ENCODE measurements around the gene MED13.

The MED13 gene

DNA sequence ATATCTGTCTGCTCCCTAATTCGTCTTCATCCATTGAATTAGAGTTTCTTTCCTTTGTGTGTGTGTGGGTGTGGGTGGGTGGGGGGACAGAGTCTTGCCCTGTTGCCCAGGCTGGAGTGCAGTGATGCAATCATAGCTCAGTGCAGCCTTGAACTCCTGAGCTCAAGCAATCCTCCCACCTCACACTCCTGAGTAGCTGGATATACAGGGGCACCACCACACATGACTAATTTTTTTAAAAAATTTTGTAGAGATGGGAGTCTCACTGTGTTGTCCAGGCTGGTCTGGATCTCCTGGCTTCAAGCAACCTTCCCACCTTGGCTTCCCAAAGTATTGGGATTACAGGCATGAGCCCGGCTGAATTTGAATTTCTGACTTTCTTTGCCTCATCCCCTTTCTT lies 34.5 kb upstream of the MED13 start:
- no peak overlapping the region for H3K4me3 ChIP-seq (ENCODE audit: low read depth in 1 of 2, low read length in 2 of 2)
- H3K27ac ChIP-seq (ENCODE audit: low read length) = no peak overlapping the region
- no peaks in the 10 kb centered on the region for H3K36me3 ChIP-seq (ENCODE audit: control insufficient read depth in 1 of 2, insufficient read depth in 2 of 2, low read length in 2 of 2)
- H3K9me3 ChIP-seq (ENCODE audit: control insufficient read depth in 1 of 2, low read length in 2 of 2) = no peaks in the 10 kb centered on the region
- no peaks in the 10 kb centered on the region for H3K27me3 ChIP-seq (ENCODE audit: low read depth, low read length)
- H3K4me1 ChIP-seq (ENCODE audit: control insufficient read depth in 1 of 2, insufficient read depth in 2 of 2, low read length in 2 of 2) = peaks cover 0 to 4% of the 10 kb centered on the region in 2 donors

DNA sequence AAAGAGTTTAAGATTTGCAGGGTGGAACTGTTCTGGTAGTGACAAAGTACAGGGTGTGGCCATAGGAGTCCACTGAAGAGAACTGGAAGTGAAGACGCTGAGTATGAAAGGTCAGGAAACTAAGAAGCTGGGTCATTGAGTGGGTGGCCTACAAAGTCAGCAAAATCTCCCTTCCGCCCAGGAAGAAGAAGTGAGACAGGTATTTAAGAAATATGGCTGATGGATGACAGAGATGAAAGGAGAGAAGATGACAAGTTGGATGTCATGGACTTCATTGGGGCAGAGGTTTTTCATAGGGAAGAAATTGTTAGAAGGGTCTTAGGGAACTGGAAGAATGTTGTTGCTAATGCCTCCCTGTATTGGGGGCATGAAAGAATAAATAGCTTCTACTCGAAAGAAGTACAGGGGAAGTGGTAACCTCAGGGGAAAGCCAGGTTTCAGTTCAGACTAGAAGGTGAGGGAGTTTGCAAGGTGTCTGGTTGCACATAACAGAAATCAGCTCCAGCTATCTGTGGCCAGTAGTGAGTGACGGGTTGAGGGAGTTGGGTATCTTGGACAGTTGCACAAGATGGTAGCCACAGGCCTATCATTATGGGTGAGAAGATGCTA lies 33.6 kb upstream of the MED13 start:
- Histone ChIP-seq H3K27ac (ENCODE audit: low read length) (no peak overlapping the region), H3K9me3 (ENCODE audit: control insufficient read depth in 1 of 2, low read length in 2 of 2) (no peaks in the 10 kb centered on the region), H3K4me1 (ENCODE audit: control insufficient read depth in 1 of 2, insufficient read depth in 2 of 2, low read length in 2 of 2) (peaks cover 4 to 6% of the 10 kb centered on the region in 2 donors), H3K27me3 (ENCODE audit: low read depth, low read length) (no peaks in the 10 kb centered on the region), H3K36me3 (ENCODE audit: control insufficient read depth in 1 of 2, insufficient read depth in 2 of 2, low read length in 2 of 2) (no peaks in the 10 kb centered on the region), H3K4me3 (ENCODE audit: low read depth in 1 of 2, low read length in 2 of 2) (no peak overlapping the region)

DNA sequence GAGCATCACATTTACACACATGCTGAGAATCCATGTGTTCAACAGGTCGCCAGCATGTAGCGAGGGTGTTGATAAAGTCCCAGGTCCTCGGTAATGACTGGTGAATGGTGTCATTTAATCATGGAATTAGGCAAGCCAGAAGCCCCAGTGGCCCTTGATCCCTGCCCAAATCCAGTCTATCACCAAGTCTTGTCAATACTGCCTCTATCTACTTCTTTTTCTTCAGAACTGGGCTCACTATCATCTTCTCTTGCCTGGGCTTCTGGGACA lies 31.3 kb upstream of the MED13 start:
- Histone ChIP-seq H3K27me3 (ENCODE audit: low read depth, low read length) (no peaks in the 10 kb centered on the region), H3K9me3 (ENCODE audit: control insufficient read depth in 1 of 2, low read length in 2 of 2) (no peaks in the 10 kb centered on the region), H3K27ac (ENCODE audit: low read length) (no peak overlapping the region), H3K4me3 (ENCODE audit: low read depth in 1 of 2, low read length in 2 of 2) (no peak overlapping the region), H3K36me3 (ENCODE audit: control insufficient read depth in 1 of 2, insufficient read depth in 2 of 2, low read length in 2 of 2) (no peaks in the 10 kb centered on the region), H3K4me1 (ENCODE audit: control insufficient read depth in 1 of 2, insufficient read depth in 2 of 2, low read length in 2 of 2) (peaks cover 4 to 9% of the 10 kb centered on the region in 2 donors)

GRCh38 chr17:62094175-62094574 lies 29.1 kb upstream of the MED13 start:
- peaks cover 4 to 9% of the 10 kb centered on the region in 2 donors for H3K4me1 ChIP-seq (ENCODE audit: control insufficient read depth in 1 of 2, insufficient read depth in 2 of 2, low read length in 2 of 2)
- no peaks in the 10 kb centered on the region for H3K27me3 ChIP-seq (ENCODE audit: low read depth, low read length)
- H3K36me3 ChIP-seq (ENCODE audit: control insufficient read depth in 1 of 2, insufficient read depth in 2 of 2, low read length in 2 of 2) = no peaks in the 10 kb centered on the region
- H3K27ac ChIP-seq (ENCODE audit: low read length) = no peak overlapping the region
- no peaks in the 10 kb centered on the region for H3K9me3 ChIP-seq (ENCODE audit: control insufficient read depth in 1 of 2, low read length in 2 of 2)
- H3K4me3 ChIP-seq (ENCODE audit: low read depth in 1 of 2, low read length in 2 of 2) = no peak overlapping the region

GRCh38 chr17:62093188-62094155 lies 28.4 kb upstream of the MED13 start:
- Histone ChIP-seq H3K9me3 (ENCODE audit: control insufficient read depth in 1 of 2, low read length in 2 of 2) (no peaks in the 10 kb centered on the region), H3K27me3 (ENCODE audit: low read depth, low read length) (no peaks in the 10 kb centered on the region), H3K4me1 (ENCODE audit: control insufficient read depth in 1 of 2, insufficient read depth in 2 of 2, low read length in 2 of 2) (peaks cover 0 to 9% of the 10 kb centered on the region in 2 donors), H3K36me3 (ENCODE audit: control insufficient read depth in 1 of 2, insufficient read depth in 2 of 2, low read length in 2 of 2) (no peaks in the 10 kb centered on the region), H3K27ac (ENCODE audit: low read length) (no peak overlapping the region), H3K4me3 (ENCODE audit: low read depth in 1 of 2, low read length in 2 of 2) (no peak overlapping the region)

- peaks cover 0 to 9% of the 10 kb centered on the region in 2 donors for H3K4me1 ChIP-seq (ENCODE audit: control insufficient read depth in 1 of 2, insufficient read depth in 2 of 2, low read length in 2 of 2)
- no peak overlapping the region for H3K27ac ChIP-seq (ENCODE audit: low read length)
- H3K27me3 ChIP-seq (ENCODE audit: low read depth, low read length) = no peaks in the 10 kb centered on the region
- no peak overlapping the region for H3K4me3 ChIP-seq (ENCODE audit: low read depth in 1 of 2, low read length in 2 of 2)
- no peaks in the 10 kb centered on the region for H3K36me3 ChIP-seq (ENCODE audit: control insufficient read depth in 1 of 2, insufficient read depth in 2 of 2, low read length in 2 of 2)
- H3K9me3 ChIP-seq (ENCODE audit: control insufficient read depth in 1 of 2, low read length in 2 of 2) = no peaks in the 10 kb centered on the region
These were observed 27.7 kb upstream of the MED13 start for GRCh38 chr17:62092784-62093183.

- H3K4me3 ChIP-seq (ENCODE audit: low read depth in 1 of 2, low read length in 2 of 2) = no peak overlapping the region
- no peaks in the 10 kb centered on the region for H3K27me3 ChIP-seq (ENCODE audit: low read depth, low read length)
- H3K27ac ChIP-seq (ENCODE audit: low read length) = no peak overlapping the region
- no peaks in the 10 kb centered on the region for H3K36me3 ChIP-seq (ENCODE audit: control insufficient read depth in 1 of 2, insufficient read depth in 2 of 2, low read length in 2 of 2)
- peaks cover 0 to 9% of the 10 kb centered on the region in 2 donors for H3K4me1 ChIP-seq (ENCODE audit: control insufficient read depth in 1 of 2, insufficient read depth in 2 of 2, low read length in 2 of 2)
- H3K9me3 ChIP-seq (ENCODE audit: control insufficient read depth in 1 of 2, low read length in 2 of 2) = no peaks in the 10 kb centered on the region
These were observed 26.7 kb upstream of the MED13 start for GRCh38 chr17:62091804-62092203.

DNA sequence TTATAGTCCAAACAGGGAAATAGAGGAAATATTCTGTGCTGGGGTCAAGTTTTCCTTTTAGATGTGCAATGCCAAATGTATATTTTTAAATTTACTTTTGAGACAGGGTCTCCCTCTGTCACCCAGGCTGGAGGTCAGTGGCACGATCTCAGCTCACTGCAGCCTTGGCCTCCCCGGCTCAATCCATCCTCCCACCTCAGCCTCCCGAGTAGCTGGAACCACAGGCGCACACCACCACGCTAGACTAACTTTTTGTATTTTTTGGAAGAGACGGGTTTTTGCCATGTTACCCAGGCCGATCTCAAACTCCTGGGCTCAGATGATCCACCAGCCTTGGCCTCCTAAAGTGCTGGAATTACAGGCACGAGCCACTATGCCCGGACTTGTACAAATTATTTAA lies 25.8 kb upstream of the MED13 start:
- H3K27me3 ChIP-seq (ENCODE audit: low read depth, low read length) = no peaks in the 10 kb centered on the region
- H3K36me3 ChIP-seq (ENCODE audit: control insufficient read depth in 1 of 2, insufficient read depth in 2 of 2, low read length in 2 of 2) = no peaks in the 10 kb centered on the region
- H3K9me3 ChIP-seq (ENCODE audit: control insufficient read depth in 1 of 2, low read length in 2 of 2) = no peaks in the 10 kb centered on the region
- no peak overlapping the region for H3K4me3 ChIP-seq (ENCODE audit: low read depth in 1 of 2, low read length in 2 of 2)
- no peak overlapping the region for H3K27ac ChIP-seq (ENCODE audit: low read length)
- peaks cover under 1 to 9% of the 10 kb centered on the region in 2 donors for H3K4me1 ChIP-seq (ENCODE audit: control insufficient read depth in 1 of 2, insufficient read depth in 2 of 2, low read length in 2 of 2)

DNA sequence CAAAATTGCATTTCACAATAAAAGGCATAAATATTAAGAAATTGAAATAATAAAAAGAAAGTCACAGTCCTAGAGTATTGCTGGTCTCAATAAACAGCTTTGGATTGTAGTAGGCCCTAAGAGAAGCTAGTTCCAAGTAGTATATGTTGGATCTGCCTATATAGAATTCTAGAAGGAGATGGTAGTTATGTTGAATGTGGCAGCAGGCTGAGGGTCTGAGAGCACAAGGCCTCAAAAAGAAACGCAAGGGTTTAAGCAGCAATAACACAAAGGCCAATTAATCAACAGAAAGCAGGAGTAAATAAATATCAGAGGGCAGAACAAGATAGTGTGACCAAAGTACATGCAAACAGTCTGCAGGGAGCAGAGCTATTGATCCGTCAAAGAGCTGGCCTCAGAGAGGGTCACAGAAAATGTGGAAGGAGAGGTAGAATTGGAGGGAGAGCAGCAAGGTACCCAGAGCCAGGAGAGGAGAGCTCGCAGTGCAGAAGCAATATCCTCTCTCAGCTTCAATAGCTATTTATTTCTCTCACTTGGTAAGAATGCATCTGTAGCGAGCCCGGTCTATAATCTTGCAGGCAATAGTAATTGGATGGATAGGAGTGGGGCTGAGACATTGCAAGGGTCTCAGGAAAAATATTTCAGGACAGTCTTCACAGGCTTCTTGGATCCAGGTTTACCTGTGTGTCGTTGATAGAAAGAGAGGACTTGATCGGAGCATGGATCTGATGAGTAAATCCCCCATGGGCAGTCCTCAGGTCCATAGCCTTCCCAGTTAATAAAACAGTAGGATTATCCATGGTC lies 25.1 kb upstream of the MED13 start:
- Histone ChIP-seq H3K4me1 (ENCODE audit: control insufficient read depth in 1 of 2, insufficient read depth in 2 of 2, low read length in 2 of 2) (peaks cover 4 to 9% of the 10 kb centered on the region in 2 donors), H3K9me3 (ENCODE audit: control insufficient read depth in 1 of 2, low read length in 2 of 2) (no peaks in the 10 kb centered on the region), H3K27me3 (ENCODE audit: low read depth, low read length) (no peaks in the 10 kb centered on the region), H3K4me3 (ENCODE audit: low read depth in 1 of 2, low read length in 2 of 2) (no peak overlapping the region), H3K36me3 (ENCODE audit: control insufficient read depth in 1 of 2, insufficient read depth in 2 of 2, low read length in 2 of 2) (no peaks in the 10 kb centered on the region), H3K27ac (ENCODE audit: low read length) (no peak overlapping the region)

GRCh38 chr17:62089334-62089733 lies 24.3 kb upstream of the MED13 start:
- Histone ChIP-seq H3K36me3 (ENCODE audit: control insufficient read depth in 1 of 2, insufficient read depth in 2 of 2, low read length in 2 of 2) (no peaks in the 10 kb centered on the region), H3K27me3 (ENCODE audit: low read depth, low read length) (no peaks in the 10 kb centered on the region), H3K4me3 (ENCODE audit: low read depth in 1 of 2, low read length in 2 of 2) (no peak overlapping the region), H3K4me1 (ENCODE audit: control insufficient read depth in 1 of 2, insufficient read depth in 2 of 2, low read length in 2 of 2) (peaks cover 4 to 9% of the 10 kb centered on the region in 2 donors), H3K27ac (ENCODE audit: low read length) (no peak overlapping the region), H3K9me3 (ENCODE audit: control insufficient read depth in 1 of 2, low read length in 2 of 2) (no peaks in the 10 kb centered on the region)

DNA sequence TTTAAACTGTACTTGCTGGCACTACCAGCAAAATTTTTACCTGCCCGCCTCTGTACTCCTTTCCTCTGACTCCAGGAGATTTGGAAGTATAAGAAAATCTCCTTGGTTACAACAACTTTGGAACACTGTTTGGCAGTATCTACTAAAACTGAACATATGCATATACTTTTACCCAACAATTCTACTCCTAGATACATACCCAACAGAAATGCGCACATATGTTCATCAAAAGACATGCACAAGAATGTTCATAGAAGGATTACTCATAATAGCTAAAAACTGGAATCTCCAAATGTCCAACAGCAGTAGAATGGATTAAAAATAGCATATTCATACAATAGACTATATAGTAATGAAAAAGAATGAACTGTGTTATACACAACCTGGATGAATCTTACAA lies 21.7 kb upstream of the MED13 start:
- no peaks in the 10 kb centered on the region for H3K9me3 ChIP-seq (ENCODE audit: control insufficient read depth in 1 of 2, low read length in 2 of 2)
- H3K4me3 ChIP-seq (ENCODE audit: low read depth in 1 of 2, low read length in 2 of 2) = no peak overlapping the region
- H3K4me1 ChIP-seq (ENCODE audit: control insufficient read depth in 1 of 2, insufficient read depth in 2 of 2, low read length in 2 of 2) = peaks cover 0 to 4% of the 10 kb centered on the region in 2 donors
- H3K27ac ChIP-seq (ENCODE audit: low read length) = no peak overlapping the region
- no peaks in the 10 kb centered on the region for H3K27me3 ChIP-seq (ENCODE audit: low read depth, low read length)
- no peaks in the 10 kb centered on the region for H3K36me3 ChIP-seq (ENCODE audit: control insufficient read depth in 1 of 2, insufficient read depth in 2 of 2, low read length in 2 of 2)
